IMR-90 (cell line): ENCODE results near the gene ADD2. TPM values are rescaled to one million over a fixed set of nuclear protein-coding genes. Genes with fewer than 3 reads are reported as not detected.

ENCODE experiments used
- ATAC-seq: fragments of 200-7000 bp; cut with Tn5 transposase; 2 replicates; pipeline ENCODE4 v1.9.1; 2020; ENCODE audit warnings: low read depth, mild to moderate bottlenecking, moderate library complexity
- BruUV-seq: library from RNA; stranded (reverse); fragments of 400-500 nt; replicated peaks from 2 replicates; lab custom pipeline; 2021; lab: Mats Ljungman, UMichigan
- CTCF ChIA-PET: fragments of 300-600 bp; formaldehyde crosslinking; extraction: SDS; loops from one replicate; lab custom pipeline; 2021; ENCODE audit warnings: antibody characterized with exemption; lab: Yijun Ruan, JAX
- POLR2A ChIA-PET: fragments of 300-600 bp; sonication (Branson Sonifier 250); formaldehyde crosslinking; loops from one replicate; lab custom pipeline; 2022; ENCODE audit warnings: antibody characterized with exemption; ENCODE audit not compliant: unreplicated experiment; lab: Charles Lee
- DNase-seq: peaks from one replicate; pipeline ENCODE4 v3.0.0; 2013
- H2AFZ ChIP-seq: replicated peaks from 2 replicates; pipeline ENCODE3; 2013; ENCODE audit warnings: low read length, mild to moderate bottlenecking; ENCODE audit not compliant: poor library complexity
- H2AK5ac ChIP-seq: 2 replicates; pipeline ENCODE4 v1.6.1; 2013; ENCODE audit warnings: low read depth, low read length, inconsistent platforms
- H2AK9ac ChIP-seq: replicated peaks from 2 replicates; pipeline ENCODE3; 2013; ENCODE audit warnings: mild to moderate bottlenecking, low read depth, low read length, moderate library complexity; ENCODE audit not compliant: poor library complexity
- H2BK120ac ChIP-seq: 2 replicates; pipeline ENCODE4 v1.6.1; 2013; ENCODE audit warnings: low read depth, low read length, inconsistent platforms
- H2BK15ac ChIP-seq: 3 replicates; pipeline ENCODE4 v1.6.1; 2013; ENCODE audit warnings: low read depth, low read length, inconsistent platforms
- H2BK20ac ChIP-seq: 2 replicates; pipeline ENCODE4 v1.6.1; 2013; ENCODE audit warnings: low read depth, mild to moderate bottlenecking, inconsistent platforms, low read length, moderate library complexity
- H2BK5ac ChIP-seq: 2 replicates; pipeline ENCODE4 v1.6.1; 2013; ENCODE audit warnings: mild to moderate bottlenecking, low read depth, low read length, inconsistent platforms; ENCODE audit not compliant: poor library complexity, severe bottlenecking
- H3K14ac ChIP-seq: replicated peaks from 2 replicates; pipeline ENCODE4 v1.6.1; 2013; ENCODE audit warnings: low read depth, low read length, inconsistent platforms
- H3K18ac ChIP-seq: 2 replicates; pipeline ENCODE4 v1.6.1; 2013; ENCODE audit warnings: low read depth, low read length, control low read depth
- H3K23ac ChIP-seq: 2 replicates; pipeline ENCODE4 v1.6.1; 2013; ENCODE audit warnings: low read depth, low read length, inconsistent platforms
- H3K27ac ChIP-seq: 2 replicates; pipeline ENCODE4 v1.5.1; 2013; ENCODE audit warnings: mild to moderate bottlenecking, control low read depth, low read length; ENCODE audit not compliant: insufficient read depth
- H3K27me3 ChIP-seq: 2 replicates; pipeline ENCODE4 v1.6.1; 2013; ENCODE audit warnings: low read length; ENCODE audit not compliant: control insufficient read depth, insufficient read depth
- H3K36me3 ChIP-seq: 2 replicates; pipeline ENCODE4 v1.6.1; 2013; ENCODE audit warnings: low read length, mixed read lengths; ENCODE audit not compliant: control insufficient read depth, insufficient read depth
- H3K4ac ChIP-seq: 2 replicates; pipeline ENCODE4 v1.6.1; 2013; ENCODE audit warnings: low read depth, low read length, inconsistent platforms
- H3K4me1 ChIP-seq: 2 replicates; pipeline ENCODE4 v1.6.1; 2013; ENCODE audit warnings: low read length, mixed read lengths; ENCODE audit not compliant: control insufficient read depth, insufficient read depth
- H3K4me2 ChIP-seq: 2 replicates; pipeline ENCODE4 v1.6.1; 2013; ENCODE audit warnings: low read depth, mild to moderate bottlenecking, control low read depth, low read length, moderate library complexity
- H3K4me3 ChIP-seq: 2 replicates; pipeline ENCODE4 v1.5.1; 2013; ENCODE audit warnings: low read depth, mild to moderate bottlenecking, control low read depth, low read length, moderate library complexity; ENCODE audit not compliant: insufficient read depth
- H3K56ac ChIP-seq: 2 replicates; pipeline ENCODE4 v1.6.1; 2013; ENCODE audit warnings: low read length, inconsistent platforms; ENCODE audit not compliant: insufficient read depth; ENCODE audit errors: extremely low read depth
- H3K79me1 ChIP-seq, 2 experiments: 2 replicates each; pipeline ENCODE4 v1.6.1; 2013; ENCODE audit warnings: low read length in 2 of 2, inconsistent platforms in 1 of 2, low read depth in 1 of 2
- H3K9ac ChIP-seq: 2 replicates; pipeline ENCODE4 v1.6.1; 2013; ENCODE audit warnings: low read depth, low read length, control low read depth
- H3K9me1 ChIP-seq: 2 replicates; pipeline ENCODE4 v1.6.1; 2013; ENCODE audit warnings: low read length, inconsistent platforms; ENCODE audit not compliant: insufficient read depth
- H3K9me3 ChIP-seq: 2 replicates; pipeline ENCODE4 v1.6.1; 2013; ENCODE audit warnings: low read length; ENCODE audit not compliant: control insufficient read depth, insufficient read depth
- H4K20me1 ChIP-seq: 2 replicates; pipeline ENCODE4 v1.6.1; 2013; ENCODE audit warnings: low read length, inconsistent platforms; ENCODE audit not compliant: insufficient read depth
- H4K5ac ChIP-seq: 2 replicates; pipeline ENCODE4 v1.6.1; 2013; ENCODE audit warnings: mild to moderate bottlenecking, low read depth, low read length, control low read depth
- H4K8ac ChIP-seq, 2 experiments: 2 replicates each; pipeline ENCODE4 v1.6.1; 2013; ENCODE audit warnings: low read depth in 2 of 2, low read length in 2 of 2, control low read depth in 1 of 2, inconsistent platforms in 1 of 2
- H4K91ac ChIP-seq: 2 replicates; pipeline ENCODE4 v1.6.1; 2013; ENCODE audit warnings: low read depth, low read length, inconsistent platforms; ENCODE audit not compliant: insufficient read depth
- CTCF ChIP-seq: conservative IDR thresholded peaks from 2 replicates; pipeline ENCODE4 v1.5.1; 2012; ENCODE audit warnings: mild to moderate bottlenecking, low read depth, low read length, improper control_type of control experiment
- RAD21 ChIP-seq: IDR thresholded peaks from 2 replicates; pipeline ENCODE4 v1.6.1; 2012; ENCODE audit warnings: low read length, improper control_type of control experiment
- RFX5 ChIP-seq: IDR thresholded peaks from 2 replicates; pipeline ENCODE4 v1.8.0; 2012; ENCODE audit warnings: low read depth, mild to moderate bottlenecking, low read length, moderate library complexity
- whole genome bisulfite sequencing, 2 experiments: methylation state at CpG; one replicate each; pipeline versions ENCODE4 v1.1.5 to v1.1.7; 2013; ENCODE audit warnings: missing lambda C conversion rate in 2 of 2; ENCODE audit not compliant: insufficient read length in 1 of 2; ENCODE audit errors: extremely low coverage in 2 of 2; 5-methylcytosine and 5-hydroxymethylcytosine counted together
- dilution Hi-C: fragments of 300-500 bp; cut with HindIII; formaldehyde crosslinking; loops from one replicate; pipeline ENCODE4 v1.14.3; 2018; ENCODE audit warnings: low sequenced_read_pairs; ENCODE audit not compliant: unreplicated experiment
- in situ Hi-C: fragments of 300-500 bp; cut with MboI; formaldehyde crosslinking; loops from 3 replicates; pipeline ENCODE4 v1.14.3; 2019; ENCODE audit warnings: low sequenced_read_pairs, inconsistent platforms, mixed read lengths
- intact Hi-C: fragments of 100-400 bp; cut with micrococcal nuclease; formaldehyde crosslinking; loops from 2 replicates; pipeline ENCODE4 v1.10.0; 2022
- polyA plus RNA-seq, 3 experiments: library from polyadenylated mRNA; depleted of rRNA; stranded (reverse); fragments of >200 nt; gene quantifications; 2 replicates each; pipeline ENCODE4 v1.2.3, GENCODE V29; 2012; ENCODE audit warnings: low replicate concordance in 1 of 3
- total RNA-seq: library from RNA; depleted of rRNA; stranded (reverse); fragments of >200 nt; gene quantifications from 2 replicates; pipeline ENCODE4 v1.2.3, GENCODE V29; 2012

The ADD2 gene
- total and polyA plus RNA-seq, 2 of the 4 experiments (the other 2 are of a cell fraction): not detected

- Histone ChIP-seq H3K9me3 (no peaks in the 10 kb centered on the region), H3K23ac (no peak overlapping the region), H4K91ac (no peak overlapping the region), H3K4me1 (no peaks in the 10 kb centered on the region), H3K9me1 (no peaks in the 10 kb centered on the region), H2BK5ac (no peak overlapping the region), H2AK9ac (no peak overlapping the region), H2BK120ac (no peak overlapping the region), H3K56ac (no peak overlapping the region), H4K20me1 (no peaks in the 10 kb centered on the region), H2AK5ac (no peak overlapping the region), H4K5ac (no peak overlapping the region), H2BK15ac (no peak overlapping the region), H3K79me1 (no peaks in the 10 kb centered on the region), H3K9ac (no peak overlapping the region), H2BK20ac (no peak overlapping the region), H3K4me2 (no peak overlapping the region), H3K36me3 (no peaks in the 10 kb centered on the region), H3K4ac (no peak overlapping the region), H3K27me3 (peaks cover 3% of the 10 kb centered on the region; the same call in 1 of the 2 replicates), H4K8ac (no peak overlapping the region), H2AFZ (no peak overlapping the region), H3K4me3 (no peak overlapping the region), H3K18ac (no peak overlapping the region), H3K27ac (no peak overlapping the region), H3K14ac (no peak overlapping the region)
- ChIA-PET POLR2A (no interaction called here), CTCF (no interaction called here)
- intact Hi-C loops: loop anchor here (5.0 kb wide), 1 partner anchor 305 kb away; no protein-coding TSS in a partner anchor
- WGBS, 2 experiments: no CpG with 5 or more reads among the region's 1 CpG
- dilution Hi-C loops: no loop called here
- TF ChIP-seq RAD21 (no peak), CTCF (no peak), RFX5 (no peak)
- no peak for DNase-seq
- ATAC-seq: no peak
- in situ Hi-C loops: no loop called here
- BruUV-seq: no TSS peak
These were observed 135.6 kb downstream of the ADD2 start for GRCh38 chr2:70632388-70632787.
